Eye (tissue), 1 donor: Measurements from ENCODE around the gene DISP2.
A peak's percentile ranks its signal among the peaks of the same experiment; 100 is the strongest.

Experiments
- DNase-seq: peaks from one replicate; pipeline ENCODE4 v3.0.0-alpha.2; 2015

The DISP2 gene

DNA sequence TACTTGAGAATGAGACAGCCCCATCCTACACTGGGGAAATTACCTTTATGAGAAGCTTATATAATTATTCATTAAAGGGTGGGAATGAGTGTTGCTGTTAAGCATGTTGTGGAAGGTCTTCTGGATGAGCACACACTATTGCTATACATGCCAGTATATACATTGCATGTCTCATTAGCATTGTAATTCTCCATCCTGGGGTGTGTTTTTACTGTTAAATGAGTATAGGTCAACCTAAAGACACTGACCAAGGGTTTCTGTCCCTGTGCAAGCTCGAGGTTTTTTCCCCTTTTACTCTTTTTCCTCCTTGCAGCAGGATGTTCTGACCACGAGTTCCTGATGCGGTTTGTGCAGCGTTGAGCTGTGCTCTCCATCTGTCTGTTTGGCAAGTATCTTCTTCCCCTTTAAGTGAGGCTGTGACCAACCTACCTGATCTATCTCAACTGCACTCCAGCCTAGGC is 40.4 kb downstream of the DISP2 start:
- DNase-seq: no peak

DNA sequence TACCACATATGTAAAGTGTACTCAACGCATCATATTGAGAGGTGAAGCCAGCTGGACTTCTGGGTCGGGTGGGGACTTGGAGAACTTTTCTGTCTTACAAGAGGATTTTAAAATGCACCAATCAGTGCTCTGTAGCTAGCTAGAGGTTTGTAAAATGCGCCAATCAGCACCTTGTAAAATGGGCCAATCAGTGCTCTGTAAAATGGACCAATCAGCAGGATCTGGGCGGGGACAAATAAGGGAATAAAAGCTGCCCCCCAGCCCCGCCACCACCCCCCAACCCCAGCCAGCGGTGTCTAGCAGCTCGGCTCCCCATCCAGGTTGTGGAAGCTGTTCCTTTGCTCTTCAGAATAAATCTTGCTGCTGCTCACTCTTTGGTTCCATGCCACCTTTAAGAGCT is 41.4 kb downstream of the DISP2 start:
- no peak for DNase-seq

DNA sequence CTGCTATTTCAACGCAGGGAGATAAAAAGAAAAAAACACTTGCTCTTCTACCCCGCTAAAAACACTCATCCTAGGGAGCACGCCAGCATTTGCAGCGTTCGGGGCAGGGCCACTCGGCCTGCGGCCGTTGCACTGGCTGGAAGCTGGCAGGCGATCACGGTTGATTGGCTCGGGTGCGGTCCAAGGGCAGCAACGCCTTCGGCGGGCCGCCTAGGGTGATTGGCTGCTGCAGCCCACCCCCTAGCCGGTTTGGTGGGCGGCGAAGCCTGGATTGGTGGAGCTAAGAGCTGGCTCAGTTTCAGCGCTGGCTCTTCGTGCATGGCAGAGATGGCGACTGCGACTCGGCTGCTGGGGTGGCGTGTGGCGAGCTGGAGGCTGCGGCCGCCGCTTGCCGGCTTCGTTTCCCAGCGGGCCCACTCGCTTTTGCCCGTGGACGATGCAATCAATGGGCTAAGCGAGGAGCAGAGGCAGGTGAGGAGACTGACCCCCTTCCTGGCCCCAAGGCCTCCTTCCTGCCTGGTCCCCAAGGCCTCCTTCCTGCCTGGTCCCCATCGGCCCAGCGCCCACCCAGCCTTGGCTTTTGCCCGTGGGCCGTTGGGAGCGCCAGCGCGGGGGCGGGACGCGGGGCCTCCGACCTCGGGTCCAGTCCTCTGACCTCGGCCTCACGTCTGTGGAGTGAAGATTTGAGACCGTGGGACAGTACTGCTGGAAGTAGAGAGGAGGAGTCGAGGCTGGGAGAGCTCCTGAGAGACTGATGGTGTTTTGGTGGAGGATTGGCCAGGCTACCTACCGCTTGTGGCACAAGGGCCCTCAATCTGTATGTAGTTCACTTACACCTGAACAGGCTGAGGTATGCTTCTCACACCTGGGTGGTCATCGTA is 47.7 kb downstream of the DISP2 start, which contains the start of gene IVD:
Gene IVD, plus strand, starts transcription at position 295 of the 881 bp plus-strand sequence. Its CDS starts 33 bp downstream, at position 328.
- DNase-seq: peak; percentile 97

DNA sequence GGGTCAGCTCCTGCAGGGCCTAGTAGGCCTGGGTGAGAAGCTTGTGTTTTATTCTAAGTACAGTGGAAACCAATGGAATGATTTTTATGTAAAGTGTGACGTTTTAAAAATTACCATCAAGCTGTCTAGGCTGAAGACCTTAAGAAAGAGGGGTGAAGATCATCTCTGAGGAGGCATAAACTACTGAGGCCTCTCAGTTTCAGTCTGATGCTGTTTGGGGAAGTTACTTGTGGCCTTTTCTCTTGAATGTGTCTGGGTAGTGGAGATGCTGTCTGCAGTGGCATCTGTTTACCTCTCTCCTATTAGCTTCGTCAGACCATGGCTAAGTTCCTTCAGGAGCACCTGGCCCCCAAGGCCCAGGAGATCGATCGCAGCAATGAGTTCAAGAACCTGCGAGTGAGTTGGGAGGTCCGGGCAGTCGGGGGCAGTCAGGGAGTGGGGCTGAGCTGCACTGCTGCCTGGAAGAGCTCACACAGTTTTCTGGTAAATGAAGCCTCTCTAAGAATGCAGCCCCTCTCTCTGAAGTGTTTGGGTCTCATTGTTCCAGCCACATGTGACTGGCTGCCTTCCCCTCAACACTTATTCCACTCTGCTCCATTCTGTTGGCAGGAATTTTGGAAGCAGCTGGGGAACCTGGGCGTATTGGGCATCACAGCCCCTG is 49.4 kb downstream of the DISP2 start:
- DNase-seq: no peak

DNA sequence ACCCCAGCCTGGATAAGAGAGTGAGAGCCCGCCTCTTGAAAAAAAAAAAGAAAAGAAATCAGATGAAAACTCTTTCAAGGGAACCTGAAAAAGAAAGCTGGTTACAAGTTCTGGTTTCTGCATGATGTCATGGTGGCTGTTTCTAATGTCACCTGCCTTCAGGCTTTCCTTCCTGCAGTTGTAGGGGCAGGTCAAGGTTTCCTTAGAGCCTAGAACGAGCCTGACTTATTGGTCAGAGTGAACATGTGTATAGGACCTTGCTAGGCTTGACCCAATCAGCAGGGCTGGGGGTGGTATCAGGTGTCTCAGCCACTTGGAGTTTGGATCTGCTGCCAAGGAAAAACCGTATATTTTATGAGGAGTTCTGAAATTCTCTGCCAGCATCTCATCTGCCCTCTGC is 51.3 kb downstream of the DISP2 start:
- DNase-seq: no peak

DNA sequence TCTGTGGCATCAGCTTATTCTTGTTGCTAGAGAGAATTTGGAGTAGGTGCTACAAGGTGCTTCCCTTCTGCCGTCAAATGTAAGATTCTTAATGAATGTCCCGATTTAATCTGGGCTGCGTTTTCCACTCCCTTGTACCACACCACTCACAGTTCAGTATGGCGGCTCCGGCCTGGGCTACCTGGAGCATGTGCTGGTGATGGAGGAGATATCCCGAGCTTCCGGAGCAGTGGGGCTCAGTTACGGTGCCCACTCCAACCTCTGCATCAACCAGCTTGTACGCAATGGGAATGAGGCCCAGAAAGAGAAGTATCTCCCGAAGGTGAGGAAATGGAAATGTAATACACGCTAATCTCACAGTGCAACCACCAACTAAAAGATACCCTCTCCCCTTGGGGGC is 52.5 kb downstream of the DISP2 start:
- no peak for DNase-seq

DNA sequence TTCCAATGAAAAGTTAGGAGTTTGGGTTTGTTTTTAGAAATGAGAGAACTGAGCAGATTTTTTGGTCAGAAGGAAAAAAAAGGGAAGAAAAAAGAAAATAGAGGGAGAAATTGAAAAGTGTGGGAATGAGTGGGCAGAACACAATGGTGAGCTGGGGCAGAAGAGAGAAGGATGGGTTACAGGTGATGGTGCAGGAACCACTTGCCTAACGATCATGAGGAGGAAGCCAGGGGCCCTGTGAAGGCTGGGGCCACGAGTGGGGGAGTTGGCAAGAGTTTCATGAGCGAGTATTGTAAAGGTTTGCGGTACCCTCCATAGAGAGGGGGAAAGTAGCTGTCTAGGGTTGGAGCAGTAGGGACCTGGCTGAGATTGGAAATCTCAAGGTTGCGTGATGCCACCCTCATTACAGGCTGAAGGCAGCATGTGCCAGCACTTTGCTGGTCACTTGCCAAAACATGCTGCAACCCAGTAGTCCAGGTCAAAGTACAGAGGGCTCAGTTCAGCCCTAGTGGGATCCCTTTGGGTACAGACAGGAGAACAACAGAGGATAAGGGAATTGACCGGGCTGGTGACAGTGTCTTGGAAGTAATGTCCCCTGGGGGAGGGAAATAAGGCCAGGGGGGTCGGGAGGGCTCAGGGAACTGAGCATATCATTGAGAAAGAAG is 54.2 kb downstream of the DISP2 start:
- DNase-seq: no peak

DNA sequence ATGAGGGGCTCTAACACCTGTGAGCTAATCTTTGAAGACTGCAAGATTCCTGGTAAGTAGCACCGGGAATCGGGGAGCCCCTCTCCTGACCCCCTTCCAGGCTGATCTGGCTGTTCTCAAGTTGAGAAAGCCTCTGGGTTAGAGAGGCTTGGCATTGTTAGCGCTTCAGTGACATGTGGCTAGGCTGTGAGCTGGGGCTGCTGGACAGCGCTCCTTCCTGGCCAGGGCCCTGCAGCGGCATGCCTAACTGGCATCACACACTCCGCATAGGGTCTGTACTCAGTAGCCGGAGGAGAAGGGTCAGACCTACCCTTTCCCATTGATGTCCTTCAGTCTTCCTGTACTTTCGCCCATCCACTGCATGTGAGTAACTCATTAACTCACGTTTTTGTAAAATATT is 55.0 kb downstream of the DISP2 start:
- no peak for DNase-seq

DNA sequence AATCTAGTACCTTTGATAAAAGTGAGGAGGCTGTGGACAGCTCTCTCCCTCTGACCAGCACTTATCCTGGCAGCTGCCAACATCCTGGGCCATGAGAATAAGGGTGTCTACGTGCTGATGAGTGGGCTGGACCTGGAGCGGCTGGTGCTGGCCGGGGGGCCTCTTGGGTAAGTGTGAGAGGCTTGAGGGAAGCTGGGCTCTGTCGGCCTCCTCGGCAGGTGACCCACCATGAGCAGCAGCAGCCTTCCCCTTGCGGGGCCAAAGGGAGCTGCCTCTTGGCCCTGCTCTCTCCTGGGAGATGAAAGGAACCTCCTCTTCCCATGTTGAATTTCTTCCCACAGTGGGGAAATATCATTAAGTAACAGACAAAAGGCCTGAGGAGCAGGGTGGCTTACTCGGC is 56.8 kb downstream of the DISP2 start:
- DNase-seq: no peak

DNA sequence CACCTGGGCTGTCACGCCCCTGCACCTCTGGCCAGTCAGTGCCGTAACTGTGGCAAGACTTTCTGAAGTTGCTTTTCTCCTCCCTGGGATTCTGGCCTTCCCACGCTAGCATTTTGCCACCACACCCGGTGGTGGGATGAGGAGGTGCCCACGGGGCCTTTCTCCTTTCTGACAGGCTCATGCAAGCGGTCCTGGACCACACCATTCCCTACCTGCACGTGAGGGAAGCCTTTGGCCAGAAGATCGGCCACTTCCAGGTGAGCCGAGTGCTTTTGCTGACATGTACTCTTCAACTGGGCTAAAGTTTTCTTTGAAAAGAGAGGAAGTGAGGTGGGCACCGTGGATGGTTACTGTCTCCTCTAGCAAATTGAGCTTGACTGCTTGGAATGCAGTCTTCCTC is 57.2 kb downstream of the DISP2 start:
- DNase-seq: no peak

DNA sequence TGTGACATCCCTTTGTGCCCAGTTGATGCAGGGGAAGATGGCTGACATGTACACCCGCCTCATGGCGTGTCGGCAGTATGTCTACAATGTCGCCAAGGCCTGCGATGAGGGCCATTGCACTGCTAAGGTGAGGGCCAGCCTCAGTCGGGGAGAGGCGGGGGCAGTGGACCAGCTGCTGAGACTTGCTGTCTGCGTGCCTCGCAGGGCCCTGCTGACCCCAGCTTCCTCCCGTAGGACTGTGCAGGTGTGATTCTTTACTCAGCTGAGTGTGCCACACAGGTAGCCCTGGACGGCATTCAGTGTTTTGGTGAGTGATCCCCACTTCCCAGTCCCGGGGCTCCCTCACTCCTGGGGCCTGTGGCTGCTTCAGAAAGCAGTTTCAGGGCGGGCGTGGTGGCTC is 58.0 kb downstream of the DISP2 start:
- DNase-seq: no peak

DNA sequence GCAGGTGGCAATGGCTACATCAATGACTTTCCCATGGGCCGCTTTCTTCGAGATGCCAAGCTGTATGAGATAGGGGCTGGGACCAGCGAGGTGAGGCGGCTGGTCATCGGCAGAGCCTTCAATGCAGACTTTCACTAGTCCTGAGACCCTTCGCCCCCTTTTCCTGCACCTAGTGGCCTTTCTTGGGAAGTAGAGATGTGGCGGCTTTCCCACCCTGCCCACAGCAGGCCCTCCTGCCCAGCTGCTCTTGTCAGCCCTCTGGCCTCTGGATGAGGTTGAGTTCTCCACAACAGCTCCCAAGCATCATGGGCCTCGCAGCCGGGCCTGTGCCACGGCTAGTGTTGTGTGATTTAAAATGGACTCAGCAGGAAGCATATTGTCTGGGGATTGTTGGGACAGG is 60.1 kb downstream of the DISP2 start:
- DNase-seq: no peak

DNA sequence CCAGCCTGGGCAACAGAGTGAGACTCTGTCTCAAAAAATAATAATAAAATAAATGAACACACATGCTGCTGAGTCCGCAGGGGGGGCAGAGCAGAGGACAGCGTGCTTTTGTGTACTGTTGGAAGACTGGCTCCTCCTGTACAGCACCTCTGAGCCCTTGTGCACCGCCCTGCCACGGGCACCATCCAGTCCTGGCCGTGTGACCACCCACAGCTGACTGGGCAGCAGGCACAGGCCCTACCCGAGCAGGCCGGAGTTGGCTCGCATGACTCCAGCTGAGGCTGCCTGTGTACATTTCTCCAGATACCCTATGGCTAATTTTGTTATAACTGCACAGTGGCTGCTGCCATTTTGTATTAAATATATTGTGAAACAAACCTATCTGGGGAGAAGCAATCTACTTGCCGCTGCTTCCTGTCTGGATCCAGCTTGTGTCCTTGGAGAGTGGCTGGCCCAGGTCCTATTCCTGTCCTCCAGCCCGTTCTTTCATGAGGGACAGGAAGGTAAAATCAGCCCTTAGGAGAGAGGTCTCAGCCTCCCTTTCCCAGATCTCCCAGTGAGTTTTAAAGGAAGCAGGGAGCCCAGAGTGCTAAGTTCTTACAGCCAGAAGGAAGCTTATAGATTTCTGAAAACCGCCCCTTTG is 62.2 kb downstream of the DISP2 start:
- no peak for DNase-seq

DNA sequence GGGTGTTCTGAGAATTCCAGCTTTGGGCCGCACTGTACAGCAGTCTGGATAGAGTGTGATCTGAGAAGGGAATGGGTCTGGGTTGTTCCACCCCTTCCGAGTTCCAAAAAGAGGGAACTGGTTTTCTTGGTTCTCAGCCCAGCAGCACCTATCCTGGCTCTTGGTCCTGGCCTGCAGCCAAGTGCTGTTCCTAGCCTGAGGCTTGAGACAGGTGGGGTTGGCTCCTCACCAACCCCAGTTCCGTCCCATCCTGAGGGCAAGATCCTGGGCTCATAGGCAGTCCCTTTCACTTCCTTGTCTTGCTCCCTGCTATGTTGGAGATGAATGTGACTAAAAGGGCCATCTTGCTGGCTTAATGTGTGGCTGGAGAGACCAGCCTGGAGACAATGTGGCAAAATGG is 62.8 kb downstream of the DISP2 start:
- DNase-seq: no peak

DNA sequence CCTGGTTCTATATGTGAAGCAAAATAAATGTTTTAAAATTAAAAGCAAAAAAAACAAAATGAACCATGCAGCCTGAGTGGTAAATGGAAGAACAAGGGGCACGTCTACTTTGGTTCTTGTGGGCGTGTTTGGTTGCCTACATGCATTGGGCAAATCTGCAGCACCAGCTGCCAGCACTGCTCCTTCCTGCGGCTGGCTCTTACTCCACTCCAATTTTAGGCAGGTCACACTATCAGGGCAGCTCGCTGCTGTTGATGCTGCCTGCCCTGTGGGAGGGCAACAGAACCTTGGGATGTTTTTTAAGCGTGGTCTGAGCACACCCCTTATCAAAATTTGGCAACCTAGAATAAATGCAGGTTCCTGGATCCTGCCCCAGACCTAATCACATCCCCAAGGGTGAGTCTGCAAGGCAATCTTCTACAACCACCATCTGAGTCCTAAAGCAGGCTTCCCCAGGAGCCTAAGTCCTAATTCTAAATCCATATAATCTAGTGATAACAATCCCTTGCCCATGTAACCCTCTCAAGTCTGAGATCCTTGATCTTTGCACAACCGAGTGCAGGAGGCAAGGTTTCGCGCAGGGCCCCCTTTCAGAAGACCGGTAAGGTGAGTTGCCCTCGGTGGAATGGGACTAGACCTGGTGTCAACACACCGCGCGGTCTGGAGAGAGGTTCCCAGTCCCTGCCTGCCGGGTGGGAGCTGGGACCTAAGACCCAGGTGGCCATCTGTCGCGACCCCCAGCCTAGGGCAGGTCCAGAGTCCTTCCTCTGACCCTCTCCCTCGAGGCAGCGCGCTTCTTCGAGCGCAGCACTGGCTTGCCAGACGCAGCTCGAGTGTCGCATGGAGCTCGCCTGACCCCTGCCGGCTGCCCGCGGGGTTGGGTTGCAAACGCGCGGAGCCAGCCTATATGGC is 63.5 kb downstream of the DISP2 start:
- DNase-seq: peak; percentile 89

DNA sequence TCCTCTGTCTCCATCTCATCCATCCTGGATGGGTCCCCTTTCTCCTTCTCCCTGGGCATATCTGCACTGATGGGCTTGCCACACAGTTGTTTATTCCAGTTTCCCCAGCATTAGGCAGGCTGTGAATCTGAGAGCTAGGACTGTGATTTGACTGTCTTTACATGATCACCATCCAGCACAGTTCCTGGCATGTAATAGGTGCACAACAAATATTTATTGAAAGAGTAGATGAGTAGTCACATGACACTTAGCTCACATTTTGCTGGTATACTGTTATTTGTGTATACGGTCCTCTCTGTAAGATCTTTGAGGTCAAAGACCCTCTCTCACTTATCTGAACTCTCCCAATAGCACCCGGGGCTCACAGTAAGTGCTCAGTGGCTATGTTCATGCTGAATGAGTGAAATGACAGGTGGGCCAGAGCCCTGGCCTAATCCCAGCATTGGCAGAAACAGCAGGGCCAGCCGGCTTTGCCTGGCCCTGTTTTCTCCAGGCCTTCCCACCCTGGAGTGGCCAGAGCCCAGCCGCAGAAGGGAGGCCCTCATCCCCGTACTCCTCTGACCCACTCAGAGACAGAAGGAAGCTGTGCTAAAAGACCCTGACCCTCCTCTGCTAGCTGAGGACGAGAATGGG is 66.6 kb downstream of the DISP2 start:
- no peak for DNase-seq

DNA sequence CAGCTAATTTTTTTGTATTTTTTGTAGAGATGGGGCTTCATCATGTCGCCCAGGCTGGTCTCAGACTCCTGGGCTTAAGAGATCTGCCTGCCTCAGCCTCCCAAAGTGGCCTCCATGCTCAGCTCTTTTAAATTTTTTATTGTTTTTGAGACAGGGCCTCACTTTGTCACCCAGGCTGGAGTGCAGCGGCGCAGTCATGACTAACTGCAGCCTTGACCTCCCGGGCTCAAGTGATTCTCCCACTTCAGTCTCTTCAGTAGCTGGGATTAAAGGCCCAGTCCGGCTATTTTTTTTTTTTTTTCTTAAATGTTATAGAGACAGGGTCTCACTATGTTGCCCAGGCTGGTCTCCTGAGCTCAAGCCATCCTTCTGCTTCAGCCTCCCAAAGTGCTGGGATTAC is 67.7 kb downstream of the DISP2 start:
- no peak for DNase-seq

DNA sequence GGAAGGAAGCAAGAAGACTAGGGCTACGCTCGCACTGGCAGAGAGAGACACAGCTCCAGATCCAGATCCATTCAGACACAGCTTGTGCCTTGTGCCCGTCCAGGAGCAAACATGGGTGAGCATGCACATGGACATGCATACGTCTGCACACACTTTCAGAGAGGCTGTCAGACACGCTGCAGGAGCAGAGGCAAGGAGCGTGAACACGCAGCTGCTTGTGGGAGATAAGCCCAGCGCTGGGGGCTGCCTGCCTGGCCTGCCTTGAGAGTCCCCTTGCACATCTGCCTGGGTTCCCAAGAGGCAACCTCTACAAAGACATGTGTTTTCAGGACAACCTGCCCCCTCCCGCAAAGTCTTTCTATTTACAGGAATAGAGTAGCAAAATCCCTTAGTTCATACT is 69.2 kb downstream of the DISP2 start:
- no peak for DNase-seq

DNA sequence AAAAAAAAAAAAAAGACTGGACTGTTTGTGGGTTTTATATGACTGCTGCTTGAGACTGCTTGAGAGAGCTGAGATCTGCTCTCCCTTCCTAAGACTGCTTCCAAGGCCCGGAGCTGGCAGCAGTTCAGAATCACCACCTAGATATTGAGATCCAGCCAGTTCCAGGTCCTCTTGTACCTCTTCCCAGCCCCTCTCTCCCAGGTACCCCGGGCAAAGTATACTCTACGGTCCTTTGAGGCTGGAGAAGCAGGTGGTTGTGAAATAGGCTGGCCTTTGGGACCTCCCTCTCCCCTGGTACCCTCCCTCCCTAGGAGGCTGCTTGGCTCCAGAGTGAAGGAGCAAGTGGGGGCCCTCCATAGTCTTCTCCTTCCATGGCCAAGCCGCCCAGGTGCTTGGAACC is 70.2 kb downstream of the DISP2 start:
- DNase-seq: no peak
